IPS-18a (cell line): ENCODE data around the gene ZNF668.

Source experiments
- H3K27ac ChIP-seq: one replicate; pipeline ENCODE4 v1.5.1; 2013; ENCODE audit warnings: low read length
- H3K27me3 ChIP-seq: one replicate; pipeline ENCODE4 v1.6.1; 2013; ENCODE audit warnings: mild to moderate bottlenecking, low read length; ENCODE audit not compliant: control insufficient read depth, insufficient read depth
- H3K36me3 ChIP-seq: one replicate; pipeline ENCODE4 v1.6.1; 2013; ENCODE audit warnings: low read depth, low read length; ENCODE audit not compliant: control insufficient read depth
- H3K4me1 ChIP-seq: one replicate; pipeline ENCODE4 v1.6.1; 2013; ENCODE audit warnings: low read depth, low read length; ENCODE audit not compliant: control insufficient read depth
- H3K4me3 ChIP-seq: one replicate; pipeline ENCODE4 v1.5.1; 2013; ENCODE audit warnings: low read length
- H3K9ac ChIP-seq: one replicate; pipeline ENCODE4 v1.6.1; 2013; ENCODE audit warnings: mild to moderate bottlenecking, low read length, moderate library complexity
- H3K9me3 ChIP-seq: one replicate; pipeline ENCODE4 v1.6.1; 2013; ENCODE audit warnings: low read depth, low read length; ENCODE audit not compliant: control insufficient read depth

Gene ZNF668

DNA sequence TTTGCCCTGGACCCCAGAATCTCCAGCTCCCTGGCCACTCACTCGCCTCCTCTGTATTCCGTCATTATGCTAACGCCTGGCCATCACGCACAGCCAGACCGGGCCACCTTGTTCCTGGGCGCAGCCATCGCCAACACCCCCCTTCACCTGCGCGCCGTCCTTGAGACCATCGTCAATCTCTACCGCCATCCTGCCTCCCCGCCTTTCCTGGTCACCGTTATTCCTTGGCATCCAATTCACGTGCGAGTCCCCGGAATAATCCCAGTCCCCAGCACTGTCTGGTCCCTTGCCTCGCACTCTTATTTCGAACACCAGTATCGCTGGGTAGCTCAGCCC lies 20.0 kb upstream of the ZNF668 start:
- no peaks in the 10 kb centered on the region for H3K9me3 ChIP-seq

DNA sequence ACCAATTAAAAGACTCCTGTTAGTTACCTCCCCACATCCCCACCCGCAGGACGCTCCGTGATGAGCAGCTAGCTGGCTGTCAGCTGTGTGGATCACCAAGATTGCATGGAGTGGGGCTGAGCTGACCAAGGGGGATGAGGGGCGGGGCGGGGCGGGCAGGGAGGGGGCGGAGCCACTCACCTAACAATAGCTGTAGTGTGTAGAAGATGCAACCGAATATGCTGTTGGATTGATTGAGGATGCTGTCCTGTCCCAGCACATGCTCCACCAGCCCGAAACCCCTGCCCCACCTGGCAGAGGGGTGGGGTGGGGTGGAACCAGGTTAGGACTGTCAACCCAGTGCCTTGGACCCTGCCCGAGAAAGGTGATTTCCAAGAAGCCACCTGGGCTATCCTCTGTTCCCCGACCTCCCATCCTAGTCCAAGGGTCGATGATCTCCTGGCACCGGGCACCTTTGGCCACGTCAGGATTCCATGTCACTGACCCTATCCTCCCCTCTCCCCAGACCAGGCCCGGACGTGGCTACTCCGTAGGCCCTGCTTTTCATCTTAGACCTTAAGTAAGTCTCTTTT lies 19.2 kb upstream of the ZNF668 start:
- Histone ChIP-seq H3K27me3 (no peaks in the 10 kb centered on the region), H3K4me3 (peak overlapping the region; percentile 78), H3K9ac (peak overlapping the region; percentile 56), H3K4me1 (no peaks in the 10 kb centered on the region), H3K9me3 (no peaks in the 10 kb centered on the region), H3K27ac (no peak overlapping the region), H3K36me3 (peaks cover 13% of the 10 kb centered on the region)

More for the DNA sequence above, 20.0 kb upstream of the ZNF668 start:
- Histone ChIP-seq H3K27ac (no peak overlapping the region), H3K9ac (peak overlapping the region; percentile 56), H3K4me1 (no peaks in the 10 kb centered on the region), H3K36me3 (peaks cover 13% of the 10 kb centered on the region), H3K27me3 (no peaks in the 10 kb centered on the region), H3K4me3 (peak overlapping the region; percentile 78)

DNA sequence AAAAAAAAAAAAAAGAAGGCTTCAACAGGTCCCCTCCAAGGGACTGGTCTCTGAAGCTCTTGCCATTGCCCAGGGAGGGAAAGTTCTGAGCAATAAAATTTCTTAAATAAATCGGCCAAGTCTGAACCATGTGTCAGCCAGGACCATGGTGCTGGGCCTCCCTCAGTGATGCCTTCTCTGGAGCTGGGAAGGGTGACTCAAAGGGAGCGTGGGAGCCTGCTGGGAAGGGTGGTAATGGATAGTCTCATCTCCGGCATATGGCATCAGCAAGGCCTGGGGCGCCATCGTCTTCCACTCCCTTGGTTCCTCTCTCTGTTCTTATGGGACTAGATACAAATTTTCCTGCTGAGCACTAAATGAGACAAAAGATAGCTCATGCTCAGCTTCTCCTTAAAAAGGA lies 18.3 kb upstream of the ZNF668 start:
- H3K4me3 ChIP-seq: no peak overlapping the region
- H3K4me1 ChIP-seq: no peaks in the 10 kb centered on the region
- H3K9me3 ChIP-seq: no peaks in the 10 kb centered on the region
- no peaks in the 10 kb centered on the region for H3K27me3 ChIP-seq
- H3K36me3 ChIP-seq: peaks cover 13% of the 10 kb centered on the region
- H3K9ac ChIP-seq: no peak overlapping the region
- H3K27ac ChIP-seq: no peak overlapping the region

DNA sequence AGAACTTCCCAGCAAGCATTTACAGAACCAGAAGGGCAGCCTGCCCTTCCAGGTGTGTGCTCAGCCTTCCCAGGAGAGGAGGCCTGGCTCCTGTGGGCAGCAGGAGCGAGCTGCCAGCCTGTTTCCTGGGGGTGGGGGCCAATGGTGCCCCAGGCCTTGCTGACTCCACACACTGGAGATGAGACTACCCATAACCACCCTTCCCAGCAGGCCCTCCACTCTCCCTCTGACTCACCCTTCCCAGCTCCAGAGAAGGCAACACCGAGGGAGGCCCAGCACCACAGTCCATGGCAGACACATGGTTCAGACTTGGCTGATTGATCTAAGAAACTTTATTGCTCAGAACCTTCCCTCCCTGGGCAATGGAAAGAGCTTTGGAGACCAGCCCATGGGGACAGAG lies 16.5 kb upstream of the ZNF668 start:
- Histone ChIP-seq H3K36me3 (peaks cover 15% of the 10 kb centered on the region), H3K27me3 (no peaks in the 10 kb centered on the region), H3K4me3 (no peak overlapping the region), H3K4me1 (no peaks in the 10 kb centered on the region), H3K27ac (no peak overlapping the region), H3K9me3 (no peaks in the 10 kb centered on the region), H3K9ac (no peak overlapping the region)

DNA sequence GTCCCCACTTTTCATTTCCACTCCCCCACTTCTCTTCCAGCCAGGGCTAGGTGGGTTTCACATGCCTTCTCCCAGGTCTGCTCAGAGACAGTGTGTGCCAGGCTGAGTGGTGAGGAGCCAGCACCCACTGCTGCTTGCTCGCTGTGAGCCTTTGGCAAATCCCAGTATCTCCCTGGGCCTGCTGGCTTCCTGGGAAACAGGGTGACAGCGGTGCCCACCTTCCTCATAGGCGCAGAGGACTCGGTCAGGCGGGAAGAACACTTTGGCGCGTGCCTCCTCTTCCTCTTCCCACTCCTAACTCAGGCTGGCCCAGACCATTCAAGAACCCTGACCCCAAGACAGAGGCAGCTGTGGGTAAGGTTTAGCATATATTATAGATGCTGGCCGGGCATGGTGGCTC lies 15.2 kb upstream of the ZNF668 start:
- H3K4me3 ChIP-seq: no peak overlapping the region
- no peak overlapping the region for H3K9ac ChIP-seq
- H3K27me3 ChIP-seq: no peaks in the 10 kb centered on the region
- H3K36me3 ChIP-seq: peaks cover 17% of the 10 kb centered on the region
- no peaks in the 10 kb centered on the region for H3K4me1 ChIP-seq
- H3K9me3 ChIP-seq: no peaks in the 10 kb centered on the region
- no peak overlapping the region for H3K27ac ChIP-seq

DNA sequence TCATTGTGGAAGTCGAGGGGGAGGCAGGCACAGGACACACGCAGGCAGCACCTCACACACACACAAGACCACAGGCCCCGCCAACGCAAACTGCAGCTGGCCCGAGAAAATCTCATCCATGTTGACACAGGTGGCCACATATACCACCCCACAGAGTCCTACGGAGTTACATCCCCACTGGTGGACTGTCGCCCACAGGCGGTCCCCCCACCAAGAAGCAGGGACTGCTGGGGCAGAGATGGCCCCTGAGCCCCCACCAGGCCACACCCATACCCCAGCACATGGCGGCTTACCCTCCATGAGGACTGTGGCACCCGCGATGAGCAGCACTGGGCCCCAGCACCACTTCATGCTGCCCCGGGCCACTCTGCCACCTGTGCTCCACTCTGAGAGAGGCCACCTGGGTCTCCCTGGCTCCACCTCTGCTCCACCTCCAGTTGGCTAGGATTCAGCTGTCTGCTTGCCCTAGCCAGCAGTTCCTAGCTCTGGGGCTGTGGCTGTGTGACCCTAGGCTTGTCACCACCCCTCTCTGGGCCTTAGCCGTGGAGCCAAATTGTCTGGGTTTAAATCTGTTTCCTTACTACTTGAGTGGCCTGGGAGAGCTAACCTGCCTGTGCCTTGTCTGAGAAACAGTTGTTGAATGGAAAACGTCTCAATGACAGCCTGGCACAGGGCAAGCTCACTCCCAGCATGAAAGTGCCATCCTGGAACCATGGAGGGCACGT lies 14.6 kb upstream of the ZNF668 start, which contains the start of gene PRSS53:
Gene PRSS53, minus strand, starts transcription at position 485 of the 725 bp plus-strand sequence. Its CDS starts 134 bp downstream, at position 351.
- H3K4me1 ChIP-seq: no peaks in the 10 kb centered on the region
- H3K27me3 ChIP-seq: no peaks in the 10 kb centered on the region
- peaks cover 17% of the 10 kb centered on the region for H3K36me3 ChIP-seq
- H3K9me3 ChIP-seq: no peaks in the 10 kb centered on the region
- no peak within 1 kb of the TSS for H3K27ac ChIP-seq
- no peak within 1 kb of the TSS for H3K9ac ChIP-seq
- no peak within 1 kb of the TSS for H3K4me3 ChIP-seq

DNA sequence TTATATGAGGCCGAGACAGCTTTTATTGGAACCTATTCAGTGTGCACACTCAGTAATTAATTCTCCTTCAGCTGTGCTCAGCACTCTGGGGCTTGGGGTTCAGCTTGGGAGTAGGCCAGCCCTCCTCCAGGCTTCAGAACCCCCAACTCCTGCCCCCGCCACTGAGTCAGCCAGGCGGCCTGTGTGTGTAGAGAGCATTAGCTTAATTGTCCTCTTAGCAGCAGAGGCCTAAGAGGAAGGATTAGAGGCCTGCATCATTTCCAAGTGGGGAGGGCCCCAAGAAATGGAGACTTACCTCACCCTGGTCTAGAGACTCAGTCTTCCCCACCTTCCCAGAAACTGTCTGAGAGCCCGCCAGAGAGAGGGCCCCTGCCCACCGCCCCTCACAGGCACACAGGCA lies 13.9 kb upstream of the ZNF668 start:
- Histone ChIP-seq H3K36me3 (peaks cover 17% of the 10 kb centered on the region), H3K9ac (no peak overlapping the region)

DNA sequence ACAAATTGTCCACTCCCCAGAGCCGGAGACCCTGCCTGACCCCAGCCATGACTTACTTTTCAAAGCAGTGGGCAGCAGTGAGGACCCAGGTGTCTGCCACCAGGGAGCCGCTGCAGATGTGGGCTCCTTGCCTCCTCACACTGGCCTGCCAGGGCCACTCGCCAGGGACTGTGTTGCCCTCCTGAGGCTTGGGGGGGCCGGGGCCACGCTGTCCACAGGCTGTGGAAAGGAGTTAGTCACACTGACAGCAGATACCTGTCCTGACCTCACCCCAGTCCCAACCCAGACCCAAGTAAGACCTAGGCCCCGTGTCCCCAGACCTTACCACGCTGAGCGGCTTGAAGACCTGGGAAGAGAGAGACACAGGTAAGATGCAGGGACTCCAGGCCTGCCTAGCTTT lies 13.4 kb upstream of the ZNF668 start:
- Histone ChIP-seq H3K36me3 (peaks cover 17% of the 10 kb centered on the region), H3K4me3 (no peak overlapping the region)

More for the DNA sequence above, 13.9 kb upstream of the ZNF668 start:
- Histone ChIP-seq H3K27ac (no peak overlapping the region), H3K4me1 (no peaks in the 10 kb centered on the region), H3K4me3 (no peak overlapping the region), H3K27me3 (no peaks in the 10 kb centered on the region), H3K9me3 (no peaks in the 10 kb centered on the region)

DNA sequence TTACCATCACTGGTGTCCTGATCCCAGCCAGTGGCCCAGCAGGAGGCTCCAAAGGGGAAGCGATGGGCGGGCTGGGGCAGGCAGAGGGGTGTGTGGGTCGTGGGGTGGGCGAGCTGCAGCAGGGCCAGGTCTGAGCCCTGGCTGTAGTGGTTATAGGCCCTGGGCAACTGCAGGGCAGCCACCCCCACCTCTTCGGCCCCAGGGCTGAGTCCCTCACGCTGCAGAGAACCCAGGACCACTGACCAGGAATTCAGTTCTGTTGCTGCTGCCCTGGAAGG lies 12.5 kb upstream of the ZNF668 start:
- no peak overlapping the region for H3K9ac ChIP-seq
- H3K27me3 ChIP-seq: no peaks in the 10 kb centered on the region
- no peak overlapping the region for H3K4me3 ChIP-seq
- H3K9me3 ChIP-seq: no peaks in the 10 kb centered on the region
- peaks cover 17% of the 10 kb centered on the region for H3K36me3 ChIP-seq
- H3K27ac ChIP-seq: no peak overlapping the region
- no peaks in the 10 kb centered on the region for H3K4me1 ChIP-seq

More for the DNA sequence above, 13.4 kb upstream of the ZNF668 start:
- no peaks in the 10 kb centered on the region for H3K27me3 ChIP-seq
- no peak overlapping the region for H3K9ac ChIP-seq
- no peaks in the 10 kb centered on the region for H3K4me1 ChIP-seq
- H3K9me3 ChIP-seq: no peaks in the 10 kb centered on the region
- no peak overlapping the region for H3K27ac ChIP-seq

DNA sequence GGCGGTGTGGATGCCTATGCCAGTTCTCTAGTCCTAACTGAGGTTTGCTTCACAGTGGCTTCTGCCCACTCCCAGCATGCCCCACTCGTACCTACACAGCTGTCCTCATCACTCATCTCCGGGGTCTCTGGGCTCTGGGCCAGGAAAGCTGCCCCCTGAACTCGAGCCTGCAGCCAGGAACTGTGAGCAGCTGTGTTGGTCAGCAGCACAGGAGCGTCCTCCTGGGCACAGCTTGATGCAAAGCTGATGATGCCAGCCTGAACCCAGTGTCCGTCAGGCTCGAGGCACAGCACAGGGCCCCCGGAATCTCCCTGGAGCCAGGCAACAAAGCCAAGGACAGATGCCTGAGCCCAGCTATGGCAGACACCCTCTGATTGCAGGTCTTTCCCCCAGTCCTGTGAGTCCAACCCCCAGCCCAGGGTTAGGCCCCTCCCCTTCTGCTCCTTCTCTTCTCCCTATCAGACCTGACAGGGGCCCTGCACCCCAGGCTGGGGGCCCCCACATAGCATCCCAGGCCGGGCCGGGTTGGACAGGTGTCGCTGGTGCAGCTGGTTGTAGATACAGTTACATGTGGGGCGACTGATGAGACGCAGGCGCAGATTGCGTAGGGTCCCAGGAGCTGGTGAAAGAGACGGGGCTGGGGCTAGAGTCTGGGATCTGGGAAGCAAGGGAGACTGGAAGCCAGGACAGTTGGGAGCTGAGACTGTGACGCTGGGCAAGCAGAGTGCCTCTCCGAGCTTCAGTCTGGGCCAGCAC lies 12.0 kb upstream of the ZNF668 start:
- peaks cover 14% of the 10 kb centered on the region for H3K36me3 ChIP-seq
- no peak overlapping the region for H3K4me3 ChIP-seq
- H3K27ac ChIP-seq: no peak overlapping the region
- no peaks in the 10 kb centered on the region for H3K27me3 ChIP-seq
- no peaks in the 10 kb centered on the region for H3K4me1 ChIP-seq
- no peak overlapping the region for H3K9ac ChIP-seq
- H3K9me3 ChIP-seq: no peaks in the 10 kb centered on the region

DNA sequence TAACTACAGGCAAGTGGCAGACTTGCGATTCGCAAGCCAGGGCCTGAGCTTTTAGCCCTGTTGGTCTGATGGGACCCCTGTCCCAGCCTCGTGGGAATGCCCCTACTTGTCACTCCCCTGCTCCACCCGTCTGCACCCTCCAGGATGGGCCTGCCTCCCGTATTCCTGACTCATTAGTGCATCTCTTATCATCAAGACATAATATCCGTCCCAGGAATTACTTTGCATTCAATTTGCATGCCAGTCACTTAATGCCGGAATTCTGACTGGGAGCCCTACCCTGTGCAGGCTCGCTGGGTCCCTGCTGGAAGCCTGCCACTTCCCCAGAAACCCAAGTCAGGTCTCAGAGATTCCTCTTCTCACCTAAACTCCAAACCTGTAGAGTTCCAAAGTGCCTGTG lies 11.4 kb upstream of the ZNF668 start:
- H3K36me3 ChIP-seq: peaks cover 14% of the 10 kb centered on the region
- H3K4me1 ChIP-seq: no peaks in the 10 kb centered on the region
- H3K9me3 ChIP-seq: no peaks in the 10 kb centered on the region
- no peak overlapping the region for H3K4me3 ChIP-seq
- H3K27me3 ChIP-seq: no peaks in the 10 kb centered on the region
- no peak overlapping the region for H3K27ac ChIP-seq
- no peak overlapping the region for H3K9ac ChIP-seq
